Right forelimb (tissue), 1 donor: Measurements from ENCODE around the gene SNX15.
"Not testable (repeated sequence)": the region's sequence is repeated elsewhere in the genome, so short reads cannot be mapped to it uniquely, and the experiment has no call there.

Source experiments
- DNase-seq: peaks from one replicate; pipeline ENCODE4 v3.0.0-alpha.2; 2018

Gene SNX15

DNA sequence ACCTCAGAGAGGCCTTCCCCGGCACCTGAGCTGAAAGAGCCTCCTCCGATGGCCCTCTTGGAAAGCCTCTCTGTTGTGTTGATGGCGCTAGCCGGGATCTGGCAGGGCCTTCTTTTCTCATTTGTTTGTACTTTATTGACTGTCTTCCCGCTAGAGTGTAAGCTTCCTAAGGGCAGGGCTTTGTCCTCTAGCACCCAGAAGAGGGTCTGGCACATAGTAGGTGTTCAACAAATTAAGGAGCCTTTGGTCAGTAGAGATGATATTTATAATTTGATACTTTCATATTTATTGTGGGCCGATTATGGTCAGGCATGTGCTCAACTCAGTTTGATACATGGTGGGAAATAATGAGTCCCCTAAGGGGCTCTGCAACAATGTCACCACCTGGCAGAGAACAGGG lies 9.3 kb upstream of the SNX15 start:
- DNase-seq, result no peak

DNA sequence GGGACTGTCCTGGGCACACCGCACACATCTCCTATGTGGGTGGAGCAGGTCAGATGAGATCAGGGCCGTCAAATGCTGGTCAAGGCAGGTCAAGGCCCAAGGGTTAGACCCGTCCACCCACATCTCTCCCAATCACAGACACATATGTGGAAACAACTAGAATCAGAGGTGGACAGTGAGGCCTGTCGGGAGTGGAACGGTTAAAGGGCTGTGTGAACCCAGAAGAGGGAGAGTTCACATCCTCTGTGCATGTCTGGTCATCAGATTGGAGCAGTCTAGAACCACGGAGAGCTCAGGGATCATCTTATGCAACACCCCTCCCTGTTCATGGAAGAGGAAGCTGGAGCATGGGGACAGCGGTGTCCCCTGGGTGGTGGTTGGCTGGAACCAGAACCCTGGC lies 7.4 kb upstream of the SNX15 start:
- DNase-seq, result no peak

DNA sequence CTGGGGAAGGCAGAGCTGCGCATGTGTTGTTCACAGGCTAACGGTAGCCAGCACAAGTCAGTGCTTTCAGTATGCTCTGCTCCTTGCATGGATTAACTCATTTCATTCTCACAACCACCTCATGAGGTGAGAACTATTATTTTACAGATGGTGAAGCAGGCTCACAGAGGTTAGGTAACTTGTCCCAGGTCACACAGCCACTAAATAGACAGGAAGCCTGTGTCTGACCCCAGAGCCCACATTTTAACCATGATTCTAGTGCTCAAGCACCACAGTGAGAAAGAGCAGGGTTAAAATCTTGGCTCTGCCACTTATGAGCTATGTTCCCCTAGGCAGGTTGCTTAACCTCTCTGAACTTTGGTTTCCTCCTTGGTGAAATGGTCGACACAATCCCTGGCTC lies 6.2 kb upstream of the SNX15 start:
- no peak for DNase-seq

GRCh38 chr11:65021509-65021908 lies 5.7 kb upstream of the SNX15 start:
- DNase-seq, result no peak

DNA sequence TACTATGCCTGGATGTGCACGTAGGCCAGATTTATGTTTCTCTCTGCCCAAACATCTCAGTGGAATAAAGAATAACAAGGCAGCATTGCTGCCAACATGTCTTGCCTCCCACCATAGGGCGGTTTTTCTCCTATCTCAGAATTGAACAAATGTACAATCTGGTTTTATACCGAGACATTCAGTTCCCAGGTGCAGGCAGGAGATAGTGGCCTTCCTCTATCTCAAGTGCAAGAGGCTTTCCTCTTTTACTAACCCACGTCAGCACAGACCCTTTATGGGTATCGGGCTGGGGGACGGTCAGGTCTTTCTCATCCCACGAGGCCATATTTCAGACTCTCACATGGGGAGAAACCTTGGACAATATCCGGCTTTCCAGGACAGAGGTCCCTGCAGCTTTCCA lies 3.7 kb upstream of the SNX15 start:
- not testable (repeated sequence) for DNase-seq

DNA sequence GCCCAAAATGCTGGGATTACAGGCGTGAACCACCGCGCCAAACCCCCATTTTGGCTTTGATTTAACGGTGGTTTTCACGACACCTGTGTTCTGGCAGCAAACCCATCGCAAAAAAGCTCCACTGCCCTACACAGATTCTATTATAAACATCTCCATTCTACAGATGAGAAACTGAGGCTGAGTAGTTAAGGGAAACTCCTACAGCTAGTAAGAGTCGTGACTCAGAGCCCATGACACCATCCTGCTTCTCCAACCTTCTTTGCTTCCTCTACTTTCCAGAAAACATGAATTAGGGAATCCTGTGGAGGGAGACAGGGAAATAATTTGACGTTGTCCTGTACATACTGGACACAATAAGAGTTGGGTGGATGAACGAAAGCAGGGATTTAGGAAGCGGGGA lies 429 bp upstream of the SNX15 start:
- DNase-seq, result no peak

DNA sequence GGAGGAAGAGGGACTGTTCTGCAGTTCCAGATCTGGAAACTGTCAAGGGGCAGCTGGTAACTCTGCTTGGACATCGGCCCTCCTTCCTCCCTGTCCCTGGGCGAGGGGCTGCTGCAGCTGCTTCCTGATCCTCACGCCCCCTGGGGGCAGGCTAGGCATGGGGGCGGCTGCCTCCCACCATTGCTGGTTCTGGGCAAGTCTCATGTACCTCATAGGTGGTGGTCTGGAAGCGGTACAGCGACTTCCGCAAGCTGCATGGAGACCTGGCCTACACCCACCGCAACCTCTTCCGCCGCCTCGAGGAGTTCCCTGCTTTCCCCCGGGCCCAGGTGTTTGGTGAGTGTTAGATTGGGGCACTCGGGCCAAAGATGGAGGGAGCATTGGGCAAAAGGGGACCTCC lies 5.0 kb downstream of the SNX15 start:
- no peak for DNase-seq

- no peak for DNase-seq
Measured at GRCh38 chr11:65034423-65034822, 7.2 kb downstream of the SNX15 start.

GRCh38 chr11:65035579-65035978 lies 8.3 kb downstream of the SNX15 start:
- DNase-seq, result no peak

- DNase-seq, result no peak
Measured at GRCh38 chr11:65036931-65037330, 9.7 kb downstream of the SNX15 start.

- DNase-seq, result no peak
Measured at GRCh38 chr11:65040520-65040846, 13.2 kb downstream of the SNX15 start.

GRCh38 chr11:65040847-65041622 lies 13.8 kb downstream of the SNX15 start, which contains the start of gene SAC3D1:
TSS of gene SAC3D1 (plus strand) at chr11:65041210. CDS start at chr11:65041293, 83 bp downstream.
- DNase-seq, result peak; percentile 93

- DNase-seq, result no peak
Measured at GRCh38 chr11:65042891-65043290, 15.7 kb downstream of the SNX15 start.

- DNase-seq, result no peak
Measured at GRCh38 chr11:65043881-65044501, 16.8 kb downstream of the SNX15 start.

DNA sequence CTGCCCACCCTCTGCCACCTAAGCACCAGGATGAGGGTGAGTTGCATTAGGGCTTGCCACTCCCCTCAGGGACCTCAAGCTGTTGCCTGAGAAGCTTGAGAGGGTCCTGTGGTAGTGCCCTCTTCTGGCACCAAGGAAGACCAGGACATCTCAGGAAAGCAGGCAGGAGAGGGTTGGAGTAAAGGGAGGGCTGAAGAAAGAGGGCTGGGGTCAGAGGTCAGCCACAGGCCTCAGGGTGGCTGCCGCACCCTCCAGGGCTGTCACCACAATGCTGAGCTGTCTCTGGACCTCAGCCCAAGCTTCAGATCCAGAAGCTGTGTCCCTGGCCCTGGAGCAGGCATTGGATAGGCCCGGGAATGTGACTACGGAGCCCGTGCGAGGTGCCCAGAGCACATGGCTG lies 17.8 kb downstream of the SNX15 start:
- DNase-seq, result no peak

DNA sequence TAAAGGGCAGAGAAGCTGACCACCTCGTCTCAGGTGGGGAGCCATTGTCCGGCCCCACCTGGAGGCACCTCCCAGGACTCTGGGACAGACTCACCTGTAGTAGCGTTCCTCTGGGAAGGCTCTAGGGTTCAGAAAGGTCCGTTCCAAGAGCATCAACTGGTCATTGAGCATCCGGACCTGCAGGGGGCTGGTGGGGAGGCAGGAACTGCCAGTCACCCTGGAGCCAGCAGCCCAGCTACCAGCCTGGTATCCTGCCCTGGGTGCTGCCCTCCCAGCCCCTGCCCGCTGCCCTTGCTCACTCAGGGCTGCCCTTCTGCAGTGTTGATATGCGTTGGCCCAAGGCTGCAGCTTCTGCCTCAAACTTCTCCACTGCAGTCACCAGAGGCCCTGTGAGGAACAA lies 18.5 kb downstream of the SNX15 start:
- DNase-seq, result no peak

DNA sequence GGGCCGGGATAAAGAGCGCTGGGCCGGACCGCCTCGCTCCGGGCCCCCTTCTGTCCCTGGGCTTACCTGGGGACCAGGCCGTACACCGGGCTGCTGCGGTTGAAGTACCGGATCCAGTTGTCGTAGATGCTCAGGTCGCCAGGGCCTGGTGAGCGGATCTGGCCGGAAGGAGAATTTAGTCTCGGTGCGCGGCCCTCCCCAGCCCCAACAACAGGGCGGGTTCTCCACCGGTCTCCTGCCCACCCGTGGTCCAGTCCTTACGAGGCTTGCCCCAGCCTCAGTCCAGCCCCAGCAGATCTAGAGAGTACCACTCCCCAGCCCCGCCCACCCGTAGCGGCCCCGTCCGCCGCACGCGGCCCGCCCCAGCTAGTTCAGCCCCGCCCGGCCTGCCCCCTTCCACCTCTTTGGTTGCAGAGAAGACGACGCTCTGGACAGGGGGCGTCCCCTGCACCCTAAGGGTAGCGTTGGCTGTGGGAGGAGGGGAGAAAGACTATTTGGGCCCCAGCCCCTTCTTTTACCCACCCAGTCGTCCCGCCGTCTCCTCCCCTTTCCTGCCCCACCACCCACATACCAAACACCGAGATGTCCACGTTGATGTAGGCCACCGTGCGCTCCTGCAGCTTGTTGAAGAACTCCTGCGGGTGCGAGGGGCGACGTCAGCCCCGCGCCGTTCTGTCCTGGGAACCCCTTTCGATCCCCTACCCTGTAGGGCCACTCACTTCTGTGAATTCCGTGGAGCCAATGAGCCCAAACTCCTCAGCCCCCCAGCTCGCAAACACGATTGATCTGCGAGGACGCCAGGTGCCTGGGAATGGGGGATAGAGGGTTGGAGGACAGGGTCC lies 20.6 kb downstream of the SNX15 start:
- DNase-seq, result peak; percentile 55

DNA sequence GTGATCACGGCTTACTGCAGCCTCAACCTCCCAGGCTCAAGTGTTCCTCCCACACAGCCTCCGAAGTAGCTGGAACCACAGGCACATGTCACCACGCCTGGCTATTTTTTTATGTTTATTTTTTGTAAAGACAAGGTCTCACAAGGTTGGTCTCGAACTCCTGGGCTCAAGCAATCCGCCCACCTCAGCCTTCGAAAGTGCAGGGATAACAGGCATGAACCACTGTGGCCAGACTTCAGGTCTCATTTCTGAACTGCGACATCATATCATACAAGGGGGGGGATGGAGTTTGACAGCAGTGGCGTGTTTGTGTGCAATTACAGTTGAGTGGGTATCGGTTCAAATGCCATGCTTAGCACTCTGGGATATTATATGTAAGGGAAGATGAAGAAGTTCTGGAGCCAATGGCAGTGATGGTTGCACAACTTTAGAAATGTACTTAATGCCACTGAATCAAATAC lies 24.2 kb downstream of the SNX15 start:
- no peak for DNase-seq

GRCh38 chr11:65053827-65054508 lies 26.7 kb downstream of the SNX15 start:
- DNase-seq, result no peak

DNA sequence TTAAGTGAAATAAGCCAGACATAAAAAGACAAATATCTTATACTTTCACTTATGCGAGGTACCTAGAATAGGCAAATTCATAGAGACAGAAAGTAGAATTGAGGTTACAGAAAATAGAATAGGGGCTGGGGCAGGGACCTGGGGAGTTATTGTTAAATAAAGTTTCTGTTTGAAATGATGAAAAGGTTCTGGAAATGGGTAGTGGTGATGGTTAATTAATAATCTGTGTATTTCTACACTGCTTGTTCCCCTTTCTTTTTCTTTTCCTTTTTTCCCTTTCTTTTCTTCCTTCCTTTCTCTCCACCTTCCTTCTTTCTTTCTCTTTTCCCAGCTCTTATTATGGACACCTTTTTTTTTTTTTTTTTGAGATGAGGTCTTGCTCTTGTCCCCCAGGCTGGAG lies 28.3 kb downstream of the SNX15 start:
- DNase-seq, result no peak

- DNase-seq, result no peak
Measured at GRCh38 chr11:65056999-65057398, 29.8 kb downstream of the SNX15 start.

GRCh38 chr11:65057526-65057925 lies 30.3 kb downstream of the SNX15 start:
- DNase-seq, result no peak

GRCh38 chr11:65058012-65058411 lies 30.8 kb downstream of the SNX15 start:
- DNase-seq, result no peak
